HG03439 (cell line): Measurements from ENCODE around the gene MKRN2OS.

Experiments used
- ATAC-seq: cut with Tn5 transposase; IDR thresholded peaks from one replicate; pipeline ENCODE4 v1.9.1; 2021; ENCODE audit warnings: mild to moderate bottlenecking, moderate library complexity; ENCODE audit not compliant: unreplicated experiment

MKRN2OS gene

GRCh38 chr3:12545473-12545791, at the start of gene MKRN2OS:
MKRN2OS (minus strand) TSS chr3:12545499; CDS start chr3:12545464, 35 bp downstream.
- ATAC-seq: no peak

DNA sequence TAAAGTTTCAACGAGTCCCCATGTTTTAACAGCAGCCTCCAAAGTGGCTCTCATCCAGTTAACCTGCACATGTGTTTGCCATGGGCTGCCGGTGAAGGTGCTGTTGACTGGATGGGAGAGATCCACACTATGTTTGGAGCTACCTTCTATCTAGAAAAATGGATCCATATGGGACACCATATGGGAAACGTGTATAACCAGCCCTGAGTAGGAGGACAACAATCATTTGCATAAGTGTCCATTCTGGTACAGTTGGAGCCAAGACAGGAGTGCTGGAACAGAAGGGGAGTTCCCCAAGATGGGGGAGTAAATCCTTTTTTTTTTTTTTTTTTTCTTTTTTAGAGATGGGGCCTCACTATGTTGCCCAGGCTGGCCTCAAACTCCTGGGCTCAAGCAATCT, 48.2 kb upstream of the MKRN2OS start:
- no peak for ATAC-seq

GRCh38 chr3:12591997-12592715, 46.9 kb upstream of the MKRN2OS start:
- ATAC-seq: no peak

DNA sequence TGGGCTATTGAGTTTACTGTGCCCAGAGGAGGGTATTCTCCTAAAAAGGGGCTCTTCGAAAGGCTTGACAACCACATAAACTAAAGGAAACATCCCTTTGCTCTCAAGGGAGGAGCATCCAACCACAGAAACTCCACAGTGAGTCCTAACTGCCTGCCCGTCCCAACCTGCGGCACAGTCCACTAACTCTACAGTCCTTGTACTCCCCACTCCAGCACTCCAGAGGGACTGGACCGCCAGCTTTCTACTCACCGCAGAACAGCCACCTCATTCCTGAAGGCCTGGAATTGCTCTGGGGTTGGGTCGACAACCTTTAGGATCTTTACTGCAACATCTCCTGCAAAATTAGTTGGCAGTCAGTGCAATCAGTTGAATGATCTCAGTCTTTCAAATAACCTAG, 46.2 kb upstream of the MKRN2OS start:
- ATAC-seq: no peak

GRCh38 chr3:12590096-12590495, 44.8 kb upstream of the MKRN2OS start:
- no peak for ATAC-seq

- no peak for ATAC-seq
Observed at GRCh38 chr3:12588039-12589009, 43.0 kb upstream of the MKRN2OS start.

- ATAC-seq: no peak
Observed at GRCh38 chr3:12586403-12586802, 41.1 kb upstream of the MKRN2OS start.

GRCh38 chr3:12585970-12586369, 40.7 kb upstream of the MKRN2OS start:
- ATAC-seq: no peak

DNA sequence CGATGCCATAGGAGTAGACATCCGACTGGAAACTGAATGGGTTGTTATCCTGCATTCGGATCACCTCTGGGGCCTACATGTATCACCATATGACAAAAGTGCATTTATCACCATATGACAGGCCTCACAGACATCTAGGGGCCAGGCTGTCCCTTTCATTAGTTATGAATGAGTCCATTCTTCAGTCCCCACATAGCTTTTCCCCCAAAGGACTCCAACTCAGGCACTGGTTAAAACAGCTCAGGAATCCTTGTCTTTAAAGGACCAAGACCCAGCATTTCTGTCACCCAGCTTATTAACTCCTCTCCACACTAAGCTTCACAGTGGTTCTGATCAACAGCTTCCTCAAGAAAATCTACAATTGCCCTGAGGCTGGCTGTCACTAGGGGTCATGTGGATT, 39.9 kb upstream of the MKRN2OS start:
- no peak for ATAC-seq

GRCh38 chr3:12584083-12584482, 38.8 kb upstream of the MKRN2OS start:
- ATAC-seq: no peak

- ATAC-seq: no peak
Observed at GRCh38 chr3:12583280-12583679, 38.0 kb upstream of the MKRN2OS start.

DNA sequence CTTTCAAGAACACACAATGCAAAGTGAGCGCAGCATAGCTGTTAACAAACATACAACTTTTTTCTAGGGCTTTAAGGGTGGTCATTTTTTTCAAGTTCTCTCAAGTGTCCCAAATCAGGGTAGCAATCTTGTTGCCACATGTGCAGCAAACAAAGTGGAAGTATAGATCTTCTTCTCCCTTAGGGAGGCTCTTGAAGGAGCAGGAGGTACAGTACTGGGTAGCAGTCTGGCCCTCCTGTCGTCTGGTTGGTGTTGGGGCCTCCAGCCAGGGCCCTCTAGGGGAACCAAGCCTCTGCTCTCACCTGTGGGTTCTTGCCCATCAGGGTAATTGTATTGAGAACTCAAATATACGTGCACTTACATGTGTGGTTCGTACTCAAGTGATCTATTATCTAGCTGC, 37.4 kb upstream of the MKRN2OS start:
- ATAC-seq: no peak

GRCh38 chr3:12579905-12580304, 34.6 kb upstream of the MKRN2OS start:
- ATAC-seq: no peak

DNA sequence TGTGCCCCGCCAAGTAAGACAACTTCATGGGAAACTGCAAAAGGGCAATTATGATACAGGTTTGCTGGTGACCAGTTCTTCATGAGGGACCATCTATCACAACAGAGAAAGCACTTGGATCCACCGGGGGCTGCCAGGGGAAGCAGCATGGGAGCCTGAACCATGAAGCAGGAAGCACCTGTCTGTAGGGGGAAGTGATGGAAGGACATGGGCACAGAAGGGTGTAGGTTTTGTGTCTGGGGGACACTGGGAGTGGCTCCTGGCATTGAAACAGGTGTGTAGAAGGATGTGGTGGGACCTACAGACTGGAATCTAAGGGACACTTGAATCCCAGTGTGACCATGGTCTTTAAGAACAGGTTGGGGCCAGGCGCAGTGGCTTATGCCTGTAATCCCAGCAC, 34.2 kb upstream of the MKRN2OS start:
- no peak for ATAC-seq

GRCh38 chr3:12578742-12579141, 33.4 kb upstream of the MKRN2OS start:
- no peak for ATAC-seq

GRCh38 chr3:12577379-12577778, 32.1 kb upstream of the MKRN2OS start:
- no peak for ATAC-seq

DNA sequence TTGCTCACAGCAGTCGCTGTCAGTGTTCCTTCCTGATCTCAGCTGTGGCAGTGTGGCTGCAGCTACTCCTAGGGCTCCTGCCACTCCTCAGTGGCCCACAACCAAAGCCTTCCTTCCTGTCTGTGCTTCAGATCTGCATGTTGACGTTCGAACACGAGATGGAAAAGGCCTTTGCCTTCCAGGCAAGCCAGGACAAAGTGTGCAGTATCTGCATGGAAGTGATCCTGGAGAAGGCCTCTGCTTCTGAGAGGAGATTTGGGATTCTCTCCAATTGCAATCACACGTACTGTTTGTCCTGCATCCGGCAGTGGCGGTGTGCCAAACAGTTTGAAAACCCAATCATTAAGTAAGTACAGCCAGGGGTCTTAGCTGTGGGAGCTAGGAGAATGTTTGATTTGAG, 29.4 kb upstream of the MKRN2OS start:
- ATAC-seq: no peak

- ATAC-seq: no peak
Observed at GRCh38 chr3:12574131-12574530, 28.8 kb upstream of the MKRN2OS start.

- ATAC-seq: no peak
Observed at GRCh38 chr3:12571986-12572385, 26.7 kb upstream of the MKRN2OS start.

DNA sequence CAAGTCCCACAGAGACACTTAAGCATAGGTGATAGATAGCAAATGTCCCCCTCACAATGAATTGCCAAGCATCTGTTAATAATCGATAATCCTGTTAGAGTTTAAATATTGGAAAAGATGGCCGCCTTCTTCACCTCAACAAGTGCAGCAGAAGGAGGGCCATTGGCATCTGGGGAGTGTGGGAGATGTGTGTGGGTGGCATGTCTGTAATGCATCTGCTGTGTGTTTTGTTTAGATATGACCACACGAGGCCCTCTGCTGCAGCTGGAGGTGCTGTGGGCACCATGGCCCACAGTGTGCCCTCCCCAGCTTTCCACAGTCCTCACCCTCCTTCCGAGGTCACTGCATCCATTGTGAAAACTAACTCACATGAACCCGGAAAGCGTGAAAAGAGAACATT, 24.5 kb upstream of the MKRN2OS start:
- ATAC-seq: no peak

GRCh38 chr3:12568747-12569146, 23.4 kb upstream of the MKRN2OS start:
- ATAC-seq: no peak

GRCh38 chr3:12566976-12567375, 21.7 kb upstream of the MKRN2OS start:
- ATAC-seq: no peak
